SK-N-SH treated with all-trans-retinoic acid at 6 μM for 48 hours (cell line): ENCODE results near the gene ARRDC5.
"Not testable (repeated sequence)": the region's sequence is repeated elsewhere in the genome, so short reads cannot be mapped to it uniquely, and the experiment has no call there.

Experiments
- ARNTL ChIP-seq: fragments of 450-650 bp; formaldehyde crosslinking; IDR thresholded peaks from 2 replicates; pipeline ENCODE4 v1.5.0; 2020; ENCODE audit warnings: low read depth, mild to moderate bottlenecking, moderate library complexity, borderline replicate concordance
- BACH2 ChIP-seq: fragments of 250-450 bp; sonication (Bioruptor Pico); IDR thresholded peaks from 2 replicates; pipeline ENCODE4 v1.9.0; 2021; ENCODE audit warnings: mild to moderate bottlenecking, borderline replicate concordance
- ISL1 ChIP-seq: fragments of 250-450 bp; sonication (Bioruptor Pico); IDR thresholded peaks from 2 replicates; pipeline ENCODE4 v2.1.2; 2022; ENCODE audit warnings: mild to moderate bottlenecking, moderate library complexity
- PATZ1 ChIP-seq: fragments of 250-450 bp; sonication (Bioruptor Pico); IDR thresholded peaks from 2 replicates; pipeline ENCODE4 v1.8.0; 2020; ENCODE audit warnings: mild to moderate bottlenecking, moderate library complexity, borderline replicate concordance
- POU6F1 ChIP-seq: fragments of 250-450 bp; sonication (Bioruptor Pico); IDR thresholded peaks from 2 replicates; pipeline ENCODE4 v1.8.0; 2021; ENCODE audit warnings: low read depth, mild to moderate bottlenecking, moderate library complexity, borderline replicate concordance
- RARB ChIP-seq: fragments of 250-450 bp; sonication (Bioruptor Pico); IDR thresholded peaks from 2 replicates; pipeline ENCODE4 v1.8.0; 2021; ENCODE audit warnings: mild to moderate bottlenecking, moderate library complexity
- SNAI2 ChIP-seq: fragments of 250-450 bp; sonication (Bioruptor Pico); IDR thresholded peaks from 2 replicates; pipeline ENCODE4 v1.5.0; 2020; ENCODE audit warnings: mild to moderate bottlenecking, moderate library complexity
- TOX ChIP-seq: fragments of 250-450 bp; sonication (Bioruptor Pico); IDR thresholded peaks from 2 replicates; pipeline ENCODE4 v1.8.0; 2021; ENCODE audit warnings: mild to moderate bottlenecking, moderate library complexity, borderline replicate concordance
- ZC3H10 ChIP-seq: fragments of 250-450 bp; sonication (Bioruptor Pico); IDR thresholded peaks from 2 replicates; pipeline ENCODE4 v1.5.1; 2021; ENCODE audit warnings: mild to moderate bottlenecking, moderate library complexity
- ZFP3 ChIP-seq: fragments of 250-450 bp; sonication (Bioruptor Pico); IDR thresholded peaks from 2 replicates; pipeline ENCODE4 v1.5.0; 2020; ENCODE audit warnings: mild to moderate bottlenecking, moderate library complexity
- ZFP30 ChIP-seq: fragments of 450-650 bp; formaldehyde crosslinking; IDR thresholded peaks from 2 replicates; pipeline ENCODE4 v1.5.0; 2022; ENCODE audit warnings: mild to moderate bottlenecking, moderate library complexity
- ZNF565 ChIP-seq: fragments of 450-650 bp; formaldehyde crosslinking; conservative IDR thresholded peaks from 2 replicates; pipeline ENCODE4 v1.5.0; 2020; ENCODE audit warnings: low read depth, mild to moderate bottlenecking, moderate library complexity
- ZNF70 ChIP-seq: fragments of 450-650 bp; formaldehyde crosslinking; IDR thresholded peaks from 2 replicates; pipeline ENCODE4 v1.5.0; 2020; ENCODE audit warnings: mild to moderate bottlenecking, moderate library complexity

- not testable (repeated sequence) for TF ChIP-seq ISL1, POU6F1, ZNF565, ZFP3, RARB, ZFP30, PATZ1, TOX, BACH2, ARNTL, ZNF70, ZC3H10, SNAI2 (CRISPR knock-in tag)
Measured at GRCh38 chr19:4941638-4942169, 39.0 kb upstream of the ARRDC5 start.
